OCI-LY7 (cell line): Measurements from ENCODE around the gene RNU7-1. TPM values are rescaled to one million over a fixed set of nuclear protein-coding genes. Genes with fewer than 3 reads are reported as not detected.
A peak's percentile ranks its signal among the peaks of the same experiment; 100 is the strongest.

Experiments used
- BruUV-seq: library from RNA; stranded (reverse); fragments of 400-500 nt; replicated peaks from 2 replicates; lab custom pipeline; 2021; lab: Mats Ljungman, UMichigan
- CTCF ChIA-PET: fragments of 300-600 bp; sonication (Branson Sonifier 250); formaldehyde crosslinking; loops from one replicate; lab custom pipeline; 2022; ENCODE audit warnings: antibody characterized with exemption; ENCODE audit not compliant: unreplicated experiment; lab: Charles Lee
- POLR2A ChIA-PET: fragments of 300-600 bp; sonication (Branson Sonifier 250); formaldehyde crosslinking; loops from one replicate; lab custom pipeline; 2022; ENCODE audit warnings: antibody characterized with exemption; lab: Charles Lee
- DNase-seq: peaks from one replicate; pipeline ENCODE4 v3.0.0-alpha.2; 2015; ENCODE audit warnings: low spot score
- H2AFZ ChIP-seq: fragments of 200-600 bp; sonication (generic), shearing (Covaris generic); 2 replicates; pipeline ENCODE4 v1.6.1; 2014; ENCODE audit warnings: mild to moderate bottlenecking, antibody characterized with exemption, low read length, moderate library complexity
- H3K27ac ChIP-seq: fragments of 200-600 bp; sonication (generic); 2 replicates; pipeline ENCODE4 v1.5.1; 2014; ENCODE audit warnings: mixed run types, low read depth, mild to moderate bottlenecking, moderate library complexity, low read length, inconsistent platforms; ENCODE audit not compliant: poor library complexity, severe bottlenecking
- H3K36me3 ChIP-seq: fragments of 200-600 bp; sonication (generic); 2 replicates; pipeline ENCODE4 v1.6.1; 2014; ENCODE audit warnings: mild to moderate bottlenecking, antibody characterized with exemption, low read length, moderate library complexity, mixed read lengths; ENCODE audit not compliant: insufficient read depth
- H3K4me1 ChIP-seq: fragments of 200-600 bp; sonication (generic); 2 replicates; pipeline ENCODE4 v1.5.1; 2014; ENCODE audit warnings: mild to moderate bottlenecking, low read length; ENCODE audit not compliant: insufficient read depth, poor library complexity, severe bottlenecking
- H3K4me2 ChIP-seq: fragments of 200-600 bp; sonication (generic); 2 replicates; pipeline ENCODE4 v1.6.1; 2014; ENCODE audit warnings: mild to moderate bottlenecking, low read length
- H3K4me3 ChIP-seq: fragments of 200-600 bp; sonication (generic); 2 replicates; pipeline ENCODE4 v1.5.1; 2014; ENCODE audit warnings: mild to moderate bottlenecking, low read depth, low read length; ENCODE audit not compliant: poor library complexity, severe bottlenecking
- H3K79me2 ChIP-seq: fragments of 200-600 bp; sonication (generic); 2 replicates; pipeline ENCODE4 v1.6.1; 2016; ENCODE audit warnings: low read depth, mild to moderate bottlenecking, low read length, moderate library complexity, mixed read lengths; ENCODE audit not compliant: insufficient read depth
- H3K9me2 ChIP-seq: fragments of 200-600 bp; sonication (generic); 2 replicates; pipeline ENCODE4 v1.6.1; 2016; ENCODE audit warnings: mild to moderate bottlenecking, low read length, mixed read lengths; ENCODE audit not compliant: insufficient read depth
- H3K9me3 ChIP-seq: fragments of 200-600 bp; sonication (generic); 2 replicates; pipeline ENCODE4 v1.6.1; 2014; ENCODE audit warnings: mild to moderate bottlenecking, mixed run types, low read length, mixed read lengths
- H4K20me1 ChIP-seq: fragments of 200-600 bp; sonication (generic); 2 replicates; pipeline ENCODE4 v1.6.1; 2014; ENCODE audit warnings: mild to moderate bottlenecking, antibody characterized with exemption, low read length, moderate library complexity, mixed read lengths; ENCODE audit not compliant: insufficient read depth
- EZH2phosphoT487 ChIP-seq: fragments of 200-600 bp; sonication (generic); IDR thresholded peaks from 2 replicates; pipeline ENCODE4 v1.6.1; 2018; ENCODE audit warnings: low read depth, borderline replicate concordance, mild to moderate bottlenecking, mixed run types, antibody characterized with exemption, low read length, moderate library complexity, mixed read lengths
- intact Hi-C: fragments of 100-400 bp; cut with micrococcal nuclease; formaldehyde crosslinking; loops from one replicate; pipeline ENCODE4 v1.10.0; 2022; ENCODE audit not compliant: unreplicated experiment
- total RNA-seq, 2 experiments: library from RNA; depleted of rRNA in 1 of 2; stranded (reverse); fragments of >200 nt in 1 of 2; shearing (Covaris generic) in 1 of 2; gene quantifications; 2 replicates each; pipeline ENCODE4 v1.2.3, GENCODE V29; 2014 to 2022
- TF ChIP-seq, protein P1 (sequence below): fragments of 200-600 bp; sonication (generic); conservative IDR thresholded peaks from 2 replicates; pipeline ENCODE4 v1.5.1; 2014; ENCODE audit warnings: mild to moderate bottlenecking, antibody characterized with exemption, low read length, moderate library complexity, mixed read lengths

The RNU7-1 gene
- total RNA-seq, 2 experiments from 2014 or later = not detected

DNA sequence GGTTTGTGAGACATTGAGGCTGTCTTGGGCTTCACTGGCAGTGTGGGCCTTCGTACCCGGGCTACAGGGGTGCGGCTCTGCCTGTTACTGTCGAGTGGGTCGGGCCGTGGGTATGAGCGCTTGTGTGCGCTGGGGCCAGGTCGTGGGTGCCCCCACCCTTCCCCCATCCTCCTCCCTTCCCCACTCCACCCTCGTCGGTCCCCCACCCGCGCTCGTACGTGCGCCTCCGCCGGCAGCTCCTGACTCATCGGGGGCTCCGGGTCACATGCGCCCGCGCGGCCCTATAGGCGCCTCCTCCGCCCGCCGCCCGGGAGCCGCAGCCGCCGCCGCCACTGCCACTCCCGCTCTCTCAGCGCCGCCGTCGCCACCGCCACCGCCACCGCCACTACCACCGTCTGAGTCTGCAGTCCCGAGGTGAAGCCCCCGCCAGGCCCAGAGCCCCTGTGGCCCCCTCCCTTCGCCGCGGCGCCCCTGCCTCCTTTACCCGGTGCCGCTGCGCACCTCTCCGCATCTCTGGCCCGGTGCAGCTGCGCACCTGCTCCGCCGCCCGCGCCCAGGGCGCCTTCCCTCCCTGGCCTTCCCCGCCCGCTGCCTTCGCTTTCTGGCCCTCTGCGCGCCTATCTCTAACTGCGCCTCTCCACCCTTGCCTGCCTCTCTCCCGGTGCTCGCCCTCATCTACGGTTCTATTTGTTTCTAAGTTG, 29.2 kb upstream of the RNU7-1 start, which contains the start of gene ENO2:
Gene ENO2, plus strand, starts transcription at position 335 of the 701 bp plus-strand sequence. CDS start 1,253 bp downstream, outside the sequence.
- Histone ChIP-seq H2AFZ (peak within 1 kb of the TSS; percentile 80), H4K20me1 (no peaks in the 10 kb centered on the region), H3K79me2 (no peaks in the 10 kb centered on the region), H3K9me3 (no peaks in the 10 kb centered on the region), H3K36me3 (peaks cover under 1% of the 10 kb centered on the region; the same call in 1 of the 2 replicates), H3K4me2 (peak within 1 kb of the TSS; percentile 73), H3K27ac (peak within 1 kb of the TSS; percentile 4), H3K4me1 (peaks cover 34% of the 10 kb centered on the region), H3K9me2 (no peaks in the 10 kb centered on the region), H3K4me3 (peak within 1 kb of the TSS; percentile 71)
- ChIA-PET CTCF (no interaction called here), POLR2A (interaction anchor here (0.7 to 1.4 kb wide), 6 partner anchors 9 to 62 kb away, joined by 3 to 5 read pairs (median 4); partner anchors contain the start of genes C12orf57, RNU7-1 and USP5)
- no TSS peak for BruUV-seq
- intact Hi-C loops = loop anchor here (1.0 to 2.0 kb wide), 2 partner anchors 23 to 42 kb away; partner anchors contain the start of gene SPSB2
- DNase-seq = peak; percentile 75
- TF ChIP-seq, protein P1, sequence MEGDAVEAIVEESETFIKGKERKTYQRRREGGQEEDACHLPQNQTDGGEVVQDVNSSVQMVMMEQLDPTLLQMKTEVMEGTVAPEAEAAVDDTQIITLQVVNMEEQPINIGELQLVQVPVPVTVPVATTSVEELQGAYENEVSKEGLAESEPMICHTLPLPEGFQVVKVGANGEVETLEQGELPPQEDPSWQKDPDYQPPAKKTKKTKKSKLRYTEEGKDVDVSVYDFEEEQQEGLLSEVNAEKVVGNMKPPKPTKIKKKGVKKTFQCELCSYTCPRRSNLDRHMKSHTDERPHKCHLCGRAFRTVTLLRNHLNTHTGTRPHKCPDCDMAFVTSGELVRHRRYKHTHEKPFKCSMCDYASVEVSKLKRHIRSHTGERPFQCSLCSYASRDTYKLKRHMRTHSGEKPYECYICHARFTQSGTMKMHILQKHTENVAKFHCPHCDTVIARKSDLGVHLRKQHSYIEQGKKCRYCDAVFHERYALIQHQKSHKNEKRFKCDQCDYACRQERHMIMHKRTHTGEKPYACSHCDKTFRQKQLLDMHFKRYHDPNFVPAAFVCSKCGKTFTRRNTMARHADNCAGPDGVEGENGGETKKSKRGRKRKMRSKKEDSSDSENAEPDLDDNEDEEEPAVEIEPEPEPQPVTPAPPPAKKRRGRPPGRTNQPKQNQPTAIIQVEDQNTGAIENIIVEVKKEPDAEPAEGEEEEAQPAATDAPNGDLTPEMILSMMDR = no peak
- TF ChIP-seq EZH2phosphoT487 = no peak

DNA sequence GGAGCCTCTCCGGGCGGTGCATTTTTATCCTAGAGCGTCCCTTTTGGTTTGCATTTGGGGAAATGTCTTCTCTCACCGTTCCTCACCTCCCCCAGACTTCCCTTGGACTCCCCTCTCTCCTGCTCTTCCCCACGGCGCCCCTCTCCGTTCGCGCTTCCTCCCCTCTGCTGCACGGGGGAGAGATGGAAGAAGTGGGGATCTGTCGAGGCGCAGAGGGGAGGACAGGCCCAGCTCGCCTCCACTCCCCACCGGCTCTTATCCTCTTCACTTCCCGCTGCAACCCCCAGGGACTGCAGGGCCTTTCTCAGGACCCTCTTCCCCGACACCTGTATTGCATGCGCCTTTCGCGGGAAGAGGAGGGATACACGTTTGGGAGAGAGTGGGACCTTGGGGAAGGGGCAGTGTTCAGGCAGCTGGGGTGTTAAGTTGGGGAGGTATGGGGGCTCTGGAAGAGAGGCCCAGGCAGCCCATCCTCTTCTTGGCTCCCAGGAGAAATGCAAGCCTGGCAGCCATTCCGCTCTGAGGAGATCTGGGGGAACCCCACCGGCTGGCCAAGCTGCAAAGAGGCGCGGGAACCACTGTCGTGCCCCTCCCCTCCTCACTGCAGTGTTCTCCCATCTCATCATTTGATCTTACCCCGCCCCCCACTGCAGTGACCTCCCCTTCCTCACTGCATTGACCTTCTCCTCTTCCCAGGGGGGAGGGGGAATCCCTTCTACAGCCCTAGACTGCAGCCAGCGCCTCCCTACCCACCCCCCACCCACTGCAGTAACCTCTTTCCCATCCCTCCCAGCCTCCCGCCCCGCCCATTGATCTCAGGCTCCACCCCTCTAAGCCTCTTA, 28.4 kb upstream of the RNU7-1 start:
- DNase-seq = no peak
- intact Hi-C loops = loop anchor here (1.0 to 2.0 kb wide), 2 partner anchors 24 to 42 kb away; partner anchors contain the start of gene SPSB2
- Histone ChIP-seq H3K79me2 (no peaks in the 10 kb centered on the region), H3K4me3 (peak overlapping the region; percentile 71), H2AFZ (peak overlapping the region; percentile 80), H3K4me1 (peaks cover 42% of the 10 kb centered on the region), H4K20me1 (no peaks in the 10 kb centered on the region), H3K36me3 (peaks cover 5% of the 10 kb centered on the region; the same call in 1 of the 2 replicates), H3K4me2 (peak overlapping the region; percentile 73), H3K27ac (no peak overlapping the region), H3K9me2 (no peaks in the 10 kb centered on the region), H3K9me3 (no peaks in the 10 kb centered on the region)
- TF ChIP-seq EZH2phosphoT487 = no peak
- TF ChIP-seq, protein P1 = no peak
- BruUV-seq = TSS peak; percentile 49
- ChIA-PET CTCF (no interaction called here), POLR2A (interaction anchor here (0.7 to 1.3 kb wide), 3 partner anchors 28 to 63 kb away, joined by 4 to 5 read pairs (median 4); partner anchors contain the start of genes RNU7-1 and USP5)
